ENCODE data around the gene TBC1D7. TPM values are rescaled to one million over a fixed set of nuclear protein-coding genes. Genes with fewer than 3 reads are reported as not detected.
A peak's percentile ranks its signal among the peaks of the same experiment; 100 is the strongest.

The TBC1D7 gene
- total RNA-seq, 1 donor from 2014 or later: 18.2 TPM

DNA sequence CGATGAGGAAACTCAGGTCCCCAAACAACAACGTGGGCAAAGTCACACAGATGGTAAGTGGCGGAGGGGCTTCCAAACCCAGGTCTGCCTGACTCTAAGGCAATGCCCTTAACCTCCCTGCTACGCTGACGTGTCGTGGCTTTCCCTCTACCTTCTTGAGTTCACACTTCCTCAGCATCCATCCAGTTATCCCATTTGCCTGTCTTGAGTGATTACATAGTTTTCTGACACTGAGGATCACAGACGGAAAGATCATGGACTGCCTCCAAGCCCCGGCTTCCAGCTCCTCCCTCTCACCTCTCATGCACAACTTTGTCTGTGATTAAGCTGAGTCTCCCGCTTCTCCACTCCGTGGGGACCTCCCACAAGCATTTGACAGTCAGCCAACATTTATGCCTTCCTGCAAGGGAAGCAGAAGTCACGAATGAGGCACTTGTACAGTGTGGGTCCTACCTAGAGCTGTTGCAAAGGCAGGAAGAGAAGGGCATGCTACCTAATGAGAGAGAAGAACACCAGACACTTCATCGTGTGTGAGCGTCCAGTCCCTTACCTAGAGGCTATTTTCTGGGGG, 33.8 kb downstream of the TBC1D7 start:
- no peak for DNase-seq (ENCODE audit: low read depth)

DNA sequence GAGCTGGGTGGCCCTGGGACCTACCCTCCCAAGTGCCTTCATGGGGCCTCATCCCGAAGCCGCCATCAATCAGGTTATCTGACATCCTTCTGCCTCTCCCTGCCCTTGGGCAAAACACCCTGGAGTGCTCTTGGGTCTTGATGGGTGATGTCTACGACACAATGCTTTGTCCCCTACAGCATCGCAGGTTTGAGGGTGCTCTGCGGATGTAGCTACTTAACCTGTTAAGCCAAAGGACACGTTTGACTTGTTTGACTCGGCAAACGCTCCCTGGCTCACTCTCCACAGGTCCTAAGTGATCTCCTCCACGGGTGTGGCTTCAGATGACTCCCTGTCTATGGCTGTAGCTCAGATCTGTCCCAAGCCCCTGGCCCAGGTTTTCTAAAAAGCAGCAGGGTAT, 35.6 kb downstream of the TBC1D7 start:
- DNase-seq (ENCODE audit: low read depth): no peak

DNA sequence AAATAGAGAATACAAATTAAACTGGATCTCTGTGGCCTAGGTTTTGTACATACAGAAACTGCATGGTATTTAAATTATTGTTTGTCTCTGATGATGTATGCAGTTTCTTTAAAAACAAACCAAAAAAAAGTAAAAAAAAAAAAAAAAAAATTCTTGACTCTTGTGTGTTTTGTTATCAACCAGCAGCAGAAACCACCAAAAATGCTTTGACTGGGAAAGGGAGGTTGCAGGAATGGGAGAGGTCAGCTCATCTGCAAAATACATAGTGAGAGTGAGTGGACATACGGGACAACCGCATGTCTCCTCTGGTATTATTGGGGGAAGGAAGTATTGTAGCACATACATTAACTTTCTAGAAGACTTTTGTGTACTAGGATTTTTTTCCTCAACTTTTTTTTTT, 38.0 kb downstream of the TBC1D7 start:
- DNase-seq (ENCODE audit: low read depth): no peak

DNA sequence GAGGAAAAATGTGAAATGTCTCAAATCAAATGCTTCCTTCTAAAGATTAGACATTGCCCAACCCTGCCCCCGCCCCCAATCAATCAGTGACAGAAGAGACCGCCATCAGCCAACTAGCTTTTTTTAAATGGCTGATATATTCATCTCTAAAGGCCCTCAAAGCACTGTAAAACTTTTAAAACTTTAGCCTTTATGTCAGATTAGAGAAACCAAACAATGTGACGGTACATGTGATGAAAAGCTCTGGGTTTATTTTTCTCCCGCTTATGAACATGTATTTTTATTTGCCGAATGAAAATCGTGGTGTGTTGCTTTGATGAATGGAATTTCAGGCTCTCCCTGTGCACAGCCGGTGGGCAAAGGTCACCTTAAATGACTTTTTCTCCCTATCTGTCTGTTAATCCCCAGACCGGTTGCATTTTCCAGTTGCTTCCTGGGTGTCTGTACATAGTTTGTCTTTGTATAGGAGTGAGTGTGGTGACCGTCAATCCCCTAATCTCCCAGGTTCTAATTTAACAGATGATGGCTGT, 38.5 kb downstream of the TBC1D7 start:
- DNase-seq (ENCODE audit: low read depth): peak; percentile 28

GRCh38 chr6:13288969-13289391, 39.4 kb downstream of the TBC1D7 start:
- DNase-seq (ENCODE audit: low read depth): no peak

DNA sequence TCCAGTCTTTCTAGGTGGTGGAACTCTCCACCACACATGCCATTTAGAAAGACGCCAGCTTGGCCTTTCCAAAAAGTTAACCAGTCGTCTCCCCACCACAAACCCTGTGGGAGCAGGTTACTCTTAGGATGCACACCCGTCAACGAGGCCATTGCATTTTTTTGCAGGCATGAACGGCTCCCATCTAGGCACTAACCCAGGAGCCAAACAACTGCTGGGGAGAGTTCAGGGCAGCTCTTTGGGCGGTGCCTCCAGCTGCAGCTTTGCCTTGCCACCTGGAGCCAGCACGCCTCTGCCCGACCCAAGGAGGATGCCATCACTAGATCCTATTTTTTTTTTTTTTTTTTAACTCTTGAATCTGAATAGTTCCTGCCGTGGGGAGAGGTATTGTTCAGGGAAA, 39.9 kb downstream of the TBC1D7 start:
- DNase-seq (ENCODE audit: low read depth): no peak

DNA sequence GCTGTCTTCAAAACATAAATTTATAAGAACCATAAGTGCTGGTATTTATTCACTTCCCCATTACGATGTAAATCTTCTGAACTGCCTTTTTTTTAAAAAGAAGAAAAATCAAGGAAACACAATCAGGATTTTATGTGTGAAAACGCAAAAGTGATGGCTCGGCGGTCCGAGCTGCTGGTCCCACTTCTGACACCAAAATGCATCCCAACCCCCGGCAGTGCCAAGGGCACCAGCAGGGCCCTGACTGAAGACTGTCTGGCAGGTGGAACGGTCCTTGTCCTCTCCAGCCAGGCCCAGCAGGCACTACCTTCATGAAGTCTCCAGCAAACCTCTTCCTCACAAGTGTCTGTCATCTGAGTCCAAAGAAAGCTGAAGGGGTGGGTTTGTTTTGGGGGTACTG, 41.2 kb downstream of the TBC1D7 start:
- no peak for DNase-seq (ENCODE audit: low read depth)

GRCh38 chr6:13286181-13286580, 42.2 kb downstream of the TBC1D7 start:
- no peak for DNase-seq (ENCODE audit: low read depth)

- DNase-seq (ENCODE audit: low read depth): no peak
Measured at GRCh38 chr6:13285705-13286104, 42.6 kb downstream of the TBC1D7 start.

- no peak for DNase-seq (ENCODE audit: low read depth)
Measured at GRCh38 chr6:13284646-13285045, 43.7 kb downstream of the TBC1D7 start.

DNA sequence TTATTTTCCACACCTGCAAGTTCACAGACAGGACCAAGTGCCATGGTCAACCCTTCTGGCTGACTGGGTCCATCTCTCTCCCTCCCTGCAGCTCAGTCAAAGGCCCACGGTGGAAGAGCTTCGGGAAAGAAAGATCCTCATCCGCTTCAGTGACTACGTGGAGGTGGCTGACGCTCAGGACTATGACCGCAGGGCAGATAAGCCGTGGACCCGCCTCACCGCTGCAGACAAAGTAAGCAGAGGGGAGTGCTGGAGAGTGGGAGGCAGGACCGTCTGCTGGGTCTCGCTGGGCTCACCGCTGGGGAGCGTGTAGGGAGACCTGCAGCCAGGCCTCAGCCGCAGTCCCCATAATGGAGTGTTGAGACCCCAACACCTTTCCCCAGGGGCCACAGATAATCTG, 45.0 kb downstream of the TBC1D7 start:
- no peak for DNase-seq (ENCODE audit: low read depth)

DNA sequence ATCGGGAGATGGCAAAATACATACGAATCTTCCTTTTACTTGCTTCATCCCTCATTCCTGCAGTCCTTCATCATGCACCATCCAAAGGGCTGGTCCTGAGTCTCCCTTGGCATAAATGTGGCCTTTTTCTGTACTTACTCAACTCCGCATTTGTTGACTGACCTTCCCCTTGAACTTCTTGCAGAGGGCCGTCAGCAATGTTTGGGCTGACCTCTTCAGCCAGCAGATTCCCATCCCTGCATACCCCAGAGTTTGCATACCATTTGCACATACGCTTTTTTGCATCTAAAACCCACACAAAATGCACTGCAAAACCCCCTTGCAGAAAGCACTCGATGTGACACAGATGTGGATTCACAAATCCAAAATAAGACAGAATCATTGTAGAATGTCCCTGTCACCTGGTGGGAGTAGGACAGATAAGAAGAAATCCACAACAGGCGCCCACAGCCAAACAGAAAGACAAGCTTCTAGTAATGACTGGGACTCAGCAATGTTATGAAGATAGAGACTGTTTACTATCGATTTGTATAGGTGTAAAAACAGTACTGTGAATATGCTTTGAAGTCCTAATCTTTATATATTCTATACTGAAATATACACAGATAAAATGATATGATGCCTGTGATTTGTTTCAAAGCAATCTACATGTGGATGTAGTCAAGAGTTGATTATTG, 45.8 kb downstream of the TBC1D7 start:
- no peak for DNase-seq (ENCODE audit: low read depth)

DNA sequence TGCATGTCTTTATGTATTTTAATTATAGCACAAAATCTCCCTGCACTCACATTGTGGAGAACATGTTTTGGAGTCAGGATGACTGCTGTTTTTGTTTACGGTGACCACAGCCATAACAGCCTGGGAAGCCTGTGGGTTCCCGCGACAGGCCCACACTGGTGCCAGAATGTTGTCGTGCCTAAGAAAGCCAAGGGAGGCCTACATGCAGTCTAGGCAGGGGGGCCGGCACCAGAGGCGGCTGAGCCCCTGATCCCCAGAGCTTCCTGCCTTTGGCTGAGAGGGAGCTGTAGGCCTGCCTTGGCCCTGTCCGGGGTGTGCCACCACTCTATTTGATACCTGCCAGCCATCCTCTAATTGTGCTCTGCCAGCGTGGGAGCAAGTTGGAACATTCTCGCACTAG, 46.7 kb downstream of the TBC1D7 start:
- no peak for DNase-seq (ENCODE audit: low read depth)

- no peak for DNase-seq (ENCODE audit: low read depth)
Measured at GRCh38 chr6:13280254-13280653, 48.1 kb downstream of the TBC1D7 start.

DNA sequence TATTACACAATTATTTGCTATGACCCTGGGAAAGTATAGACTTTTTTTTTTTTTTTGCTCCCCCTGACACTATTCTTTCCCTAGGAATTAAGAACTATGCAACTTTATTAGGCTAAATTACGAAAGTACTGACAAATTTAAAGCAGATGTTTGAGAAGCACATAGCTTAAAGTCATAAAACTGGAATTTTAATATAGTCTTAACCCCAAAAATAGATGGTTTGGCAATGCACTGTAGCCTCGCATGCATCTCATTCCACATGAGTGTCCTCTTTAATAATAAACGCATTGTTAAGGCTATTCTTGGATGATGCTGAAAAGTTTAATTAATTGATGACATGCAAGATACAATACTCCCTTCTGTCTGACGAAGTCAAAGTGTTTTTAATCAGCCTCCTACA, 49.3 kb downstream of the TBC1D7 start:
- DNase-seq (ENCODE audit: low read depth): no peak

GRCh38 chr6:13278164-13278563, 50.2 kb downstream of the TBC1D7 start:
- DNase-seq (ENCODE audit: low read depth): no peak

DNA sequence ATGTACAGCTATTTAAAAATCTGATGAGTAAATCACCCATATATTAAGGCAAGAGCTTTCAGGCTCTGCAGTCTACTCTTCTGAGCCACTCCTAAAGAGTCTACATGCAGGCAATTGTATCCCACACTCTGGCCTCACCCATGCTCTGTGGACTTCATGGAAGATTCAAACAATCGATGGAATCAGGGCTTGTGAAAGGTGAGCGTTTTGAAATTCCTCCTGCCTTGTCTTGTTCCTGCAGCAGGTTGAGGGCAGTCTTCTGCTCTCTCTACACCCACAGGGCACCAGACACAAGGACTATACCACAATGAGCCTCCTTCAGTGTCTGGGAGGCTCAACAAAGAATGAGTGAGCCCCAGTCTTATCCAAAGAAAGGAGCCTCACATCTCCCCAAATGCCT, 51.1 kb downstream of the TBC1D7 start:
- no peak for DNase-seq (ENCODE audit: low read depth)

DNA sequence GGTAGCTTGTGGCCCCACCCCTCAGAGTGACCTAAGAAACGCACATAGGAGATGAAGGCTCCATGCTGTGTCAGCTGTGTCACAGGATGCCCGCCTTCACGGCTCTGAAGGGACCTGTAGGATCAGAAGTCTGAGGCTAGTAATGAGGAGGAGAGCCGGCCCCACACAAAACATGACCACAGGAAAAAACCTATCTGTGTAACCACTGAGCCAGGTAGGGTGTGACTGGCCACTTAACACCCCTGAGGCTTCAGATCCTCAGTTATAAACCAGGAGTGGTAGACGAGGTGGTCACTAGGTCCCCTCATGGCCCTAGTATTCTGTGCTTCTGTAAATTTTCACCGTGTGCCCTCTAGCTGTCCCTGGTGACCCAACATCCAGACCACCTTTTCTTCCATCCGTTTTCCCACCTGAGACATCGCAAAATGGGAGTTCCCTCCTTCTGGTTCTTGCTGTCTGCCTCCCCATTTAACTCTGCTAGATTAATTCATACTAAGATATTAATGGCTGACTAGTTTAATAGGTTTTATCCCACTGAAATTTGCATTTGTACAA, 52.8 kb downstream of the TBC1D7 start:
- DNase-seq (ENCODE audit: low read depth): no peak

GRCh38 chr6:13274707-13275434, 53.5 kb downstream of the TBC1D7 start:
- DNase-seq (ENCODE audit: low read depth): no peak

- DNase-seq (ENCODE audit: low read depth): peak; percentile 77
Measured at GRCh38 chr6:13273931-13274706, 54.2 kb downstream of the TBC1D7 start.

- no peak for DNase-seq (ENCODE audit: low read depth)
Measured at GRCh38 chr6:13273202-13273930, 55.0 kb downstream of the TBC1D7 start.

All from renal cortical epithelial cell (primary cell).